GM10248 (cell line): ENCODE data around the gene CFH.
"Not testable (repeated sequence)": the region's sequence is repeated elsewhere in the genome, so short reads cannot be mapped to it uniquely, and the experiment has no call there.

Experiments used
- CTCF ChIA-PET: fragments of 300-600 bp; sonication (Branson Sonifier 250); formaldehyde crosslinking; extraction: SDS; loops from one replicate; lab custom pipeline; 2021; ENCODE audit warnings: antibody characterized with exemption; lab: Yijun Ruan, JAX
- POLR2A ChIA-PET: fragments of 350-650 bp; sonication (Branson Sonifier 250); formaldehyde crosslinking; extraction: SDS; loops from one replicate; lab custom pipeline; 2020; ENCODE audit warnings: antibody characterized with exemption; lab: Yijun Ruan, JAX
- DNase-seq: peaks from one replicate; pipeline ENCODE4 v3.0.0; 2012; ENCODE audit errors: extremely low spot score
- CTCF ChIP-seq: IDR thresholded peaks from 2 replicates; pipeline ENCODE4 v1.5.1; 2012; ENCODE audit warnings: mild to moderate bottlenecking, low read depth; ENCODE audit errors: extremely low read depth, missing control alignments, control extremely low read depth

CFH gene

DNA sequence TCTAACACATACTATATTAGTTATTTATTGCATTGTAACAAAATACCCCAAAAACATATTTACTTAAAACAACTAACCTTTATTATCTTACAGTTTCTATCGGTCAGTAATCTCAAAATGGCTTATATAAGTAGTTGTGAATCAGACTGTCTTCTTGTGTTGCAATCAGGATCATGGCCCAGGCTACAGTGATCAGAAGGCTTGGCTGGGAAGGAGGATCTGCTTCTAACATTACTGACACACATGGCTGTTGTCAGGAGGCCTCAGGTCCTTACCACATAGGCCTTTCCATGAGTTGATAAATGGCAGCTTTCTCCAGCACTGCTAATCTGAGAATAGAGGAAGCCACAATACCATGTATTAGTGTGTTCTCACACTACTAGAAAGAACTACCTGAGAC, 33.7 kb downstream of the CFH start:
- ChIA-PET CTCF (no interaction called here), POLR2A (no interaction called here)
- no peak for TF ChIP-seq CTCF
- DNase-seq, result no peak

GRCh38 chr1:196689001-196689400, 37.2 kb downstream of the CFH start:
- CTCF ChIA-PET, result no interaction called here
- DNase-seq, result no peak
- no peak for TF ChIP-seq CTCF
- POLR2A ChIA-PET, result no interaction called here

DNA sequence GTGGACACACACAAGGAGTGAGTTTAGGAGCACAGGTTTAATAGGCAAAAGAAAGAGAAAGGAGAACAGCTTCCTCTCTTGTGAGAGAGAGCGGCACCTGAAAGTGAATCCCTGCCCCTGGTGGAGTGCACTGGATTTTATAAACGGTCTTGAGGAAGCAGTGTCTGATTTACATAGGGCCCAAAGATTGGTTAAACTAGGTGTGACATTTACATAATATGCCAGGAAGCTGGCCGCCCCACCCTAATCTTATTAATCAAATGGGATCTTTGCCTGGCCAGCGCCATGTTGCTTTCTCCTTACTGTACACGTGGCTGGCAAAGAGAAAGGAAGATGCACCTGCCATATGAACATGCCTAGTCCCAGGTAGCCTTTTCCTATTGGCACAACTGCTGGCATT, 38.7 kb downstream of the CFH start:
- CTCF ChIA-PET, result no interaction called here
- DNase-seq, result no peak
- no peak for TF ChIP-seq CTCF
- POLR2A ChIA-PET, result no interaction called here

DNA sequence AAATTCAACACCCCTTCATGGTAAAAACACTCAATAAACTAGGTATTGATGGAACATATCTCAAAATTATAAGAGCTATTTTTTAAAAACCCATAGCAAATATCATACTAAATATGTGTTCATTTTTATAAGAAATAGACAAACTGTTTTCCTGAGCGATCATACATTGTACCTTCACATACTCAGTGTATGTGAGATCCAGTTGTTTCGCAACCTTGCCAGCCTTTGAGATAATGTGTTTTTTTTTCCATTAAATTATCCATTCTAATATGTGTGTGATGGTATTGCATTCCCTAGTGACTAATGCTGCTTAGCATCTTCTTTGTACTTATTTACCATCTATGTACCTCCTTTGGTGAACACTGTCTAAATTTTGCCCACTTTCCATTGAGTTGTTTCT, 47.1 kb downstream of the CFH start:
- CTCF ChIA-PET, result no interaction called here
- POLR2A ChIA-PET, result no interaction called here
- TF ChIP-seq CTCF, result no peak
- DNase-seq, result no peak

- CTCF ChIA-PET, result no interaction called here
- POLR2A ChIA-PET, result no interaction called here
- DNase-seq, result no peak
- TF ChIP-seq CTCF, result no peak
Observed at GRCh38 chr1:196701144-196701543, 49.3 kb downstream of the CFH start.

DNA sequence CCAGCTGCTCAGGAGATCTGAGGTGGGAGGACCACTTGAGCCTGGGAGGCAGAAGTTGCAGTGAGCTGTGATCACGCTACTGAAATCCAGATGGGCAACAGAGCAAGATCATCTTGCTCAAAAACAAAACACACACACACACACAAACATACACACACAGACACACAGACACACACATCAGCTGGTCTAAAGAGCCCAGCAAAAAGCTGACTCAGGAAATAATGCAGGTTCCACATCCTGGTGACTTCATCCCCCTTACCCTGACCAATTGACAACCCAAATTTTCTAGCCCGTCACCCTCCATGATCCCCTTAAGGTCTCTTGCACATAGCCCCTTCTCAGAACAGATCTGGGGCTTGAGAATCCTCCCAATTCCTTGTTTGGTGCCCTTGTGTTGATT, 58.0 kb downstream of the CFH start:
- CTCF ChIA-PET, result interaction anchor here (1.2 kb wide), 1 partner anchor 48 kb away, joined by 3 read pairs; no protein-coding TSS in a partner anchor
- POLR2A ChIA-PET, DNase-seq: not testable (repeated sequence)

- no peak for TF ChIP-seq CTCF
- ChIA-PET CTCF (interaction anchor here (1.1 to 1.2 kb wide), 2 partner anchors 15 to 639 kb away, joined by 3 read pairs; no protein-coding TSS in a partner anchor), POLR2A (no interaction called here)
- no peak for DNase-seq
Observed at GRCh38 chr1:196717868-196718267, 66.0 kb downstream of the CFH start.
